ENCODE data around the gene HDDC3.
A peak's percentile ranks its signal among the peaks of the same experiment; 100 is the strongest.

HDDC3 gene

GRCh38 chr15:90960298-90961091 lies 28.1 kb upstream of the HDDC3 start:
- H3K36me3 ChIP-seq (ENCODE audit: control insufficient read depth, insufficient read depth, low read length): peaks cover 4% of the 10 kb centered on the region; the same call in 1 of the 2 replicates
- WGBS (ENCODE audit: insufficient coverage, insufficient read length): no CpG with 5 or more reads among the region's 20 CpGs
- H3K27ac ChIP-seq (ENCODE audit: low read length): no peak overlapping the region
- no peak for DNase-seq (ENCODE audit: low read depth, low spot score)
- H3K4me3 ChIP-seq (ENCODE audit: low read length): no peak overlapping the region
- no peaks in the 10 kb centered on the region for H3K9me3 ChIP-seq (ENCODE audit: control insufficient read depth, insufficient read depth, low read length)
- H3K4me1 ChIP-seq (ENCODE audit: control insufficient read depth, insufficient read depth, low read length): peaks cover 6% of the 10 kb centered on the region
- no peaks in the 10 kb centered on the region for H3K27me3 ChIP-seq (ENCODE audit: control insufficient read depth, insufficient read depth, low read length)

DNA sequence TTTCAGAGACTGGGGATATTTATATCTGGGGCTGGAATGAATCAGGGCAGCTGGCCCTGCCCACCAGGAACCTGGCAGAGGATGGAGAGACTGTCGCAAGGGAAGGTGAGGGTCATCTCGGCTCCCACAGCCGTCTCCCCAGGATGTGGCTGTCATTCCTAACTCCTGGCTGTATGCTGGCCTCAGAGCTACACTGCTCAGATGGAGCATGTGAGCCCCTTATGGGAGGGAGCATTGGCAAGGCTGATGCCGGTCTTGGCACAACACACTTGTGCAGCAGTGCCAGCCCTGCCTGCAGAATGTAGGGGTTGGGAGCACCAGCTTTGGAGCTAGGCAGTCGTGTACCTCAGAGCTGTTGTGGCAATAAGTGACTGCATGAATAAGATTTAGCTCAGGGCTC lies 27.5 kb upstream of the HDDC3 start:
- Histone ChIP-seq H3K36me3 (ENCODE audit: control insufficient read depth, insufficient read depth, low read length) (peaks cover 4% of the 10 kb centered on the region; the same call in 1 of the 2 replicates), H3K27ac (ENCODE audit: low read length) (no peak overlapping the region), H3K4me3 (ENCODE audit: low read length) (no peak overlapping the region), H3K27me3 (ENCODE audit: control insufficient read depth, insufficient read depth, low read length) (no peaks in the 10 kb centered on the region), H3K4me1 (ENCODE audit: control insufficient read depth, insufficient read depth, low read length) (peaks cover 6% of the 10 kb centered on the region), H3K9me3 (ENCODE audit: control insufficient read depth, insufficient read depth, low read length) (no peaks in the 10 kb centered on the region)
- no CpG with 5 or more reads among the region's 5 CpGs for WGBS (ENCODE audit: insufficient coverage, insufficient read length)
- no peak for DNase-seq (ENCODE audit: low read depth, low spot score)

DNA sequence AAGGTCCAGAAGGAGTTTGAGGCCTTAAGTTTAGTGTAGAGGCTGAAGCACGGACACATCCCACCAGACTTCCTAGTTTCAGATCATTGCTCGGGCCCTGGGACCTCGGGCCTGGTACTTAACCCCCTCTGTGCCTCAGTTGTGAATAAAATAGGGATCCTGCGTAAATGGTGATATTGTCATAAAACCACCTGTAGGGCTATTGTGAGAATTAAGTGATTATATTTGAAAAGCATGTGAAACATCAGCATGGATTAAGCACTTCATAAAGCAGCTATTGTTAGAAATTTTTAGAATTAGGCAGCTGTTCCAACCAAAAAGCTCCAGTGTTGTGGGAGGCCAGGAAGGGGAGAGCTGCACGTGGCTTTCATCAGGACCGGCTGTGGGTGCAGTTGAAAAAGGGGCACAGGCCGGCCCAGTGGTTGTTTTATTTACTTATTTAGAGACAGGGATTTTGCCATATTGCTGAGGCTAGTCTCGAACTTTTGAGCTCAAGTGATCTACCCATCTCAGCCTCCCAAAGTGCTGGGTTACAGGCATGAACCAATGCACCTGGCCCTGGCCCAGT lies 26.8 kb upstream of the HDDC3 start:
- H3K27me3 ChIP-seq (ENCODE audit: control insufficient read depth, insufficient read depth, low read length): no peaks in the 10 kb centered on the region
- peaks cover 6% of the 10 kb centered on the region for H3K4me1 ChIP-seq (ENCODE audit: control insufficient read depth, insufficient read depth, low read length)
- no peaks in the 10 kb centered on the region for H3K9me3 ChIP-seq (ENCODE audit: control insufficient read depth, insufficient read depth, low read length)
- WGBS (ENCODE audit: insufficient coverage, insufficient read length): no CpG with 5 or more reads among the region's 8 CpGs
- H3K4me3 ChIP-seq (ENCODE audit: low read length): no peak overlapping the region
- no peak overlapping the region for H3K27ac ChIP-seq (ENCODE audit: low read length)
- no peak for DNase-seq (ENCODE audit: low read depth, low spot score)
- H3K36me3 ChIP-seq (ENCODE audit: control insufficient read depth, insufficient read depth, low read length): peaks cover 4% of the 10 kb centered on the region; the same call in 1 of the 2 replicates

- H3K4me3 ChIP-seq (ENCODE audit: low read length): no peak overlapping the region
- H3K27ac ChIP-seq (ENCODE audit: low read length): no peak overlapping the region
- no CpG with 5 or more reads among the region's 6 CpGs for WGBS (ENCODE audit: insufficient coverage, insufficient read length)
- peaks cover 6% of the 10 kb centered on the region for H3K4me1 ChIP-seq (ENCODE audit: control insufficient read depth, insufficient read depth, low read length)
- H3K9me3 ChIP-seq (ENCODE audit: control insufficient read depth, insufficient read depth, low read length): no peaks in the 10 kb centered on the region
- no peak for DNase-seq (ENCODE audit: low read depth, low spot score)
- H3K36me3 ChIP-seq (ENCODE audit: control insufficient read depth, insufficient read depth, low read length): peaks cover 11% of the 10 kb centered on the region
- no peaks in the 10 kb centered on the region for H3K27me3 ChIP-seq (ENCODE audit: control insufficient read depth, insufficient read depth, low read length)
Observed at GRCh38 chr15:90957791-90958190, 25.4 kb upstream of the HDDC3 start.

DNA sequence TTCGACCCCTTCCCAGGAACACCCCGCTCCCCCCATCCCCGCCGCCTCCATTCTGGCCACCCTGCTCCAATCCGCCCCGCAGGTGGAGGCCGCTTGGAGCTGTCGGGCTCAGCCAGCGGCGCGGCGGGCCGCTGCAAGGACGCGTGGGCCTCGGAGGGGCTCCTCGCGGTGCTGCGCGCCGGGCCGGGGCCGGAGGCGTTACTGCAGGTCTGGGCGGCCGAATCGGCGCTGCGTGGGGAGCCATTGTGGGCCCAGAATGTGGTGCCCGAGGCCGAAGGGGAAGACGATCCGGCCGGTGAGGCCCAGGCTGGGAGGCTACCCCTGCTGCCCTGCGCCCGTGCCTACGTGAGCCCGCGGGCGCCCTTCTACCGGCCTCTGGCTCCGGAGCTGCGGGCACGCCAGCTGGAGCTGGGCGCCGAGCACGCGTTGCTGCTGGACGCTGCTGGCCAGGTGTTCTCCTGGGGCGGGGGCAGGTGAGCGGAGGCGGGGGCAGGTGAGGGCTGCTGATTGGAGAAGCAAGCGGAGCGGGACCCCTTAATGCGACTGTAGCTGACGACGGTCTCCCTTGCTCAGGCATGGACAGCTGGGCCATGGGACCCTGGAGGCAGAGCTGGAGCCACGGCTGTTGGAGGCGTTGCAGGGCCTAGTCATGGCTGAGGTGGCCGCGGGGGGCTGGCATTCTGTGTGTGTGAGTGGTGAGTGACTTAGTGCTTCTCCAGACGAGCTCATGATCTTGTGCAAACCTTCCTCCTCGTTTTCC lies 24.9 kb upstream of the HDDC3 start:
- no peaks in the 10 kb centered on the region for H3K27me3 ChIP-seq (ENCODE audit: control insufficient read depth, insufficient read depth, low read length)
- peaks cover 12% of the 10 kb centered on the region for H3K36me3 ChIP-seq (ENCODE audit: control insufficient read depth, insufficient read depth, low read length)
- H3K9me3 ChIP-seq (ENCODE audit: control insufficient read depth, insufficient read depth, low read length): no peaks in the 10 kb centered on the region
- H3K27ac ChIP-seq (ENCODE audit: low read length): no peak overlapping the region
- peaks cover 6% of the 10 kb centered on the region for H3K4me1 ChIP-seq (ENCODE audit: control insufficient read depth, insufficient read depth, low read length)
- no peak for DNase-seq (ENCODE audit: low read depth, low spot score)
- no CpG with 5 or more reads among the region's 63 CpGs for WGBS (ENCODE audit: insufficient coverage, insufficient read length)
- peak overlapping the region; percentile 69; the same call in 1 of the 2 replicates for H3K4me3 ChIP-seq (ENCODE audit: low read length)

GRCh38 chr15:90956274-90957030 lies 24.1 kb upstream of the HDDC3 start:
- no peak for DNase-seq (ENCODE audit: low read depth, low spot score)
- no peak overlapping the region for H3K27ac ChIP-seq (ENCODE audit: low read length)
- H3K4me3 ChIP-seq (ENCODE audit: low read length): peak overlapping the region; percentile 69
- no peaks in the 10 kb centered on the region for H3K27me3 ChIP-seq (ENCODE audit: control insufficient read depth, insufficient read depth, low read length)
- H3K9me3 ChIP-seq (ENCODE audit: control insufficient read depth, insufficient read depth, low read length): no peaks in the 10 kb centered on the region
- no CpG with 5 or more reads among the region's 56 CpGs for WGBS (ENCODE audit: insufficient coverage, insufficient read length)
- peaks cover 6% of the 10 kb centered on the region for H3K4me1 ChIP-seq (ENCODE audit: control insufficient read depth, insufficient read depth, low read length)
- H3K36me3 ChIP-seq (ENCODE audit: control insufficient read depth, insufficient read depth, low read length): peaks cover 12% of the 10 kb centered on the region

GRCh38 chr15:90955624-90956273 lies 23.4 kb upstream of the HDDC3 start:
- no peak for DNase-seq (ENCODE audit: low read depth, low spot score)
- Histone ChIP-seq H3K27me3 (ENCODE audit: control insufficient read depth, insufficient read depth, low read length) (no peaks in the 10 kb centered on the region), H3K4me3 (ENCODE audit: low read length) (no peak overlapping the region; the same call in 1 of the 2 replicates), H3K4me1 (ENCODE audit: control insufficient read depth, insufficient read depth, low read length) (peaks cover 6% of the 10 kb centered on the region), H3K36me3 (ENCODE audit: control insufficient read depth, insufficient read depth, low read length) (peaks cover 12% of the 10 kb centered on the region), H3K9me3 (ENCODE audit: control insufficient read depth, insufficient read depth, low read length) (no peaks in the 10 kb centered on the region), H3K27ac (ENCODE audit: low read length) (no peak overlapping the region)
- no CpG with 5 or more reads among the region's 20 CpGs for WGBS (ENCODE audit: insufficient coverage, insufficient read length)

GRCh38 chr15:90954712-90955623 lies 22.6 kb upstream of the HDDC3 start, which contains the start of gene RCCD1:
TSS of gene RCCD1 (plus strand) at chr15:90954884. CDS start at chr15:90956735, 1,851 bp downstream.
- Histone ChIP-seq H3K27me3 (ENCODE audit: control insufficient read depth, insufficient read depth, low read length) (no peaks in the 10 kb centered on the region), H3K9me3 (ENCODE audit: control insufficient read depth, insufficient read depth, low read length) (no peaks in the 10 kb centered on the region), H3K27ac (ENCODE audit: low read length) (no peak within 1 kb of the TSS), H3K4me1 (ENCODE audit: control insufficient read depth, insufficient read depth, low read length) (peaks cover 6% of the 10 kb centered on the region), H3K36me3 (ENCODE audit: control insufficient read depth, insufficient read depth, low read length) (peaks cover 20% of the 10 kb centered on the region), H3K4me3 (ENCODE audit: low read length) (peak within 1 kb of the TSS; percentile 44; the same call in 1 of the 2 replicates)
- no CpG with 5 or more reads among the region's 69 CpGs for WGBS (ENCODE audit: insufficient coverage, insufficient read length)
- DNase-seq (ENCODE audit: low read depth, low spot score): no peak

Measured in iPS DF 6.9 (cell line).